ENCODE results near the gene ENPP1. TPM values are rescaled to one million over a fixed set of nuclear protein-coding genes. Genes with fewer than 3 reads are reported as not detected.
A peak's percentile ranks its signal among the peaks of the same experiment; 100 is the strongest.

ENPP1 gene
- total RNA-seq, 1 donor from 2014 or later = 4.5 TPM

DNA sequence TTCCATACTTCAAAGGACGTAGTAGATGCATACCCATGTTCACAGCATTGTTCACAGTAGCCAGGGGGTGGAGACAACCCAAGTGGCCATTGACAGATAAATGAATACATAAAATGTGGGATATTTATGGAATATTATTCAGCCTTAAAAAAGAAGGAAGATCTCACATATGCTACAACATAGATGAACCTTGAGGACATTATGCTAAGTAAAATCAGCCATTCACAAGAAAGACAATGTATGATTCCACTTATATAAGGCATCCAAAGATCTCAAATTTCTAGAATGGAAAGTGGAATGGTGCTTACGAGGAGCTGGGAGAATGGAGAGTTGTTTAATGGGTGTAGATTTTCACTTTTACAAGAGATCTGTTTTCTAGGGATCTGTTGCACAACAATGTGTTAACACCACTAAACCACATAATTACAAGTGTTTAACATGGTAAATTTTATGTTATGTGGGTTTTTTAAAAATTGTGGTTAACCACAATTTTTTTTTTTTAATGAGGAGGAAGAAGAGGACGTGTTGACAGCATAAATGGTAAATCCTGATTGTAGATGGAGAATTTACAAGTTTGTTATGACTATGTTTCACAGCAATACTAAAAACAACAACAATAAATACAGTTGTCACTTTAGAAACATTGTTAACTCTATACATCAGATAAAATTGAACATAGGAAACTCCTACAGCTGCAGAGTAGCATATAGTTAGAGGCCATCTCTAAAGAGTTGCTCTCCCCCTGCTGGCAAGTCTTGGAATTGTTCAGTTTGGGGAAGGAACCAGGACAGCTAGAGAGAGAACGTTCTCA, 101.8 kb downstream of the ENPP1 start:
- no peaks in the 10 kb centered on the region for H3K36me3 ChIP-seq
- DNase-seq (ENCODE audit: low spot score in 2 of 2) = peak in 1 of 2 donors; percentile 83
- intact Hi-C loops (cut with DNase I) = loop anchor here (1.0 to 5.0 kb wide), 2 partner anchors 127 to 214 kb away; no protein-coding TSS in a partner anchor
- TF ChIP-seq, protein P1, sequence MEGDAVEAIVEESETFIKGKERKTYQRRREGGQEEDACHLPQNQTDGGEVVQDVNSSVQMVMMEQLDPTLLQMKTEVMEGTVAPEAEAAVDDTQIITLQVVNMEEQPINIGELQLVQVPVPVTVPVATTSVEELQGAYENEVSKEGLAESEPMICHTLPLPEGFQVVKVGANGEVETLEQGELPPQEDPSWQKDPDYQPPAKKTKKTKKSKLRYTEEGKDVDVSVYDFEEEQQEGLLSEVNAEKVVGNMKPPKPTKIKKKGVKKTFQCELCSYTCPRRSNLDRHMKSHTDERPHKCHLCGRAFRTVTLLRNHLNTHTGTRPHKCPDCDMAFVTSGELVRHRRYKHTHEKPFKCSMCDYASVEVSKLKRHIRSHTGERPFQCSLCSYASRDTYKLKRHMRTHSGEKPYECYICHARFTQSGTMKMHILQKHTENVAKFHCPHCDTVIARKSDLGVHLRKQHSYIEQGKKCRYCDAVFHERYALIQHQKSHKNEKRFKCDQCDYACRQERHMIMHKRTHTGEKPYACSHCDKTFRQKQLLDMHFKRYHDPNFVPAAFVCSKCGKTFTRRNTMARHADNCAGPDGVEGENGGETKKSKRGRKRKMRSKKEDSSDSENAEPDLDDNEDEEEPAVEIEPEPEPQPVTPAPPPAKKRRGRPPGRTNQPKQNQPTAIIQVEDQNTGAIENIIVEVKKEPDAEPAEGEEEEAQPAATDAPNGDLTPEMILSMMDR (IDR thresholded peaks at IDR 0.05) = peak; percentile 66 to 89 (median 88)
- H3K27me3 ChIP-seq = no peaks in the 10 kb centered on the region
- no peaks in the 10 kb centered on the region for H3K4me1 ChIP-seq
- H3K4me3 ChIP-seq = no peak overlapping the region
- no peak overlapping the region for H3K27ac ChIP-seq
- H3K9me3 ChIP-seq = no peaks in the 10 kb centered on the region

GRCh38 chr6:131910219-131910589, 102.4 kb downstream of the ENPP1 start:
- TF ChIP-seq, protein P1 (IDR thresholded peaks at IDR 0.05) = no peak
- Histone ChIP-seq H3K9me3 (no peaks in the 10 kb centered on the region), H3K4me1 (no peaks in the 10 kb centered on the region), H3K4me3 (no peak overlapping the region), H3K27me3 (no peaks in the 10 kb centered on the region), H3K27ac (no peak overlapping the region), H3K36me3 (no peaks in the 10 kb centered on the region)
- intact Hi-C loops (cut with DNase I) = loop anchor here (1.0 kb wide), 1 partner anchor 215 kb away; no protein-coding TSS in a partner anchor
- DNase-seq (ENCODE audit: low spot score in 2 of 2) = no peak

DNA sequence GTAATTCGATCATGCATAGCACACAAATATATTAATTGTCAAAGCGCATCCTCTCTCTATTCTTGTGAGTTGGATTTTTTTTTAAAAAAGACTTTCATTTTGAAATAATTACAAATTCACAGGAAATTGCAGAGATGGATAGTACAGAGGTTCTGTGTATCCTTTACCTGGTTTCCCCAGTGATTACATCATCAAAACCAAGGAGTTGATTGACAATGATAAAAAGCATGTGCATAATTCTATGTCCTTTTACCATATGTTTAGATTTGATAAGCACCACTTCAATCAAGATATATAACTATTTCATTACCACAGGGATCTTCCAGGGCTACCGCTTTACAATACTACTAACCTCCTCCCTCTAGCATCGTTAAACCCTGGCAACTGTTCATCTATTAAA, 103.1 kb downstream of the ENPP1 start:
- intact Hi-C loops (cut with DNase I) = loop anchor here (1.0 kb wide), 1 partner anchor 216 kb away; no protein-coding TSS in a partner anchor
- no peaks in the 10 kb centered on the region for H3K27me3 ChIP-seq
- no peaks in the 10 kb centered on the region for H3K36me3 ChIP-seq
- no peak overlapping the region for H3K4me3 ChIP-seq
- no peak overlapping the region for H3K27ac ChIP-seq
- no peaks in the 10 kb centered on the region for H3K4me1 ChIP-seq
- no peak for DNase-seq (ENCODE audit: low spot score in 2 of 2)
- H3K9me3 ChIP-seq = no peaks in the 10 kb centered on the region
- TF ChIP-seq, protein P1 (IDR thresholded peaks at IDR 0.05) = no peak

DNA sequence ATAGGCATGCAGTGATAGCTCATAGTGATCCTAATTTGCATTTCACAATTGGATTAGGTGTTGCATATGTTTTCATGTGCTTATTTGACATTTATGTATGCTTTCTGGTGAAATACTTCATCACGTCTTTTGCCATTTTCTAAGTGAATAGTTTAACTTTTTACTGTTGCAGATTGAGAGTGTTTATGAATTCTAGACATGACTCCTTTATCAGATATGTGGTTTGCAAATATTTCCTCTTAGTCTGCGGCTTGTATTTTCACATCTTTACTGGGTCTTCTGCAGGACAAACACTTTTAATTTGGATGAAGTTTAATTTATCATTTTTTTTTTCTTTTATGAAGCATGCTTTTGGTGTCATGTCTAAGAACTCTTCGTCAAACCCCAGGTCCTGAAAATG, 104.1 kb downstream of the ENPP1 start:
- Histone ChIP-seq H3K27me3 (no peaks in the 10 kb centered on the region), H3K36me3 (no peaks in the 10 kb centered on the region), H3K9me3 (no peaks in the 10 kb centered on the region), H3K27ac (no peak overlapping the region), H3K4me3 (no peak overlapping the region), H3K4me1 (no peaks in the 10 kb centered on the region)
- intact Hi-C loops (cut with DNase I) = no loop called here
- DNase-seq (ENCODE audit: low spot score in 2 of 2) = no peak
- TF ChIP-seq, protein P1 (IDR thresholded peaks at IDR 0.05) = no peak

DNA sequence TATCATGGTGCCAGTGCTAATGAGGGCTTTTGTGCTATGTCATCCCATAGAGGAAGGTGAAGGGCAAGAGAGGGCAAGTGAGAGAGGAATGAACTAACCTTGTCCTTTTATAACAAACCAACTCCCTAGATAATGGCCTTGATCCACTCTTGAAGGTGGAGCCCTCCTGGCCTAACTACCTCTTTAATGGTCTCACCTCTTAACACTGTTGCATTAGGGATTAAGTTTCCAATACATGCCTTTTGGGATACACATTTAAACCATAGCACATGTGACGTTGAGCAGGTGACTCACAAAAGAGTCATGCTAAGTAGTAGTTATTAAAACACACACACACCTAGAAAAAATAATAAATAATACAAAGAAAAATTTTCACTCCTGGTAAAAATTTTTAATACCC, 106.4 kb downstream of the ENPP1 start:
- H3K4me1 ChIP-seq = no peaks in the 10 kb centered on the region
- intact Hi-C loops (cut with DNase I) = no loop called here
- no peak overlapping the region for H3K27ac ChIP-seq
- H3K9me3 ChIP-seq = no peaks in the 10 kb centered on the region
- no peak for DNase-seq (ENCODE audit: low spot score in 2 of 2)
- no peaks in the 10 kb centered on the region for H3K36me3 ChIP-seq
- no peaks in the 10 kb centered on the region for H3K27me3 ChIP-seq
- H3K4me3 ChIP-seq = no peak overlapping the region
- TF ChIP-seq, protein P1 (IDR thresholded peaks at IDR 0.05) = no peak

Measured in ascending aorta (tissue), 2 donors.